ENCODE data around the gene YRDC. TPM values are rescaled to one million over a fixed set of nuclear protein-coding genes. Genes with fewer than 3 reads are reported as not detected.

The YRDC gene
- total RNA-seq, 1 donor from 2014 or later, result 5.7 TPM

DNA sequence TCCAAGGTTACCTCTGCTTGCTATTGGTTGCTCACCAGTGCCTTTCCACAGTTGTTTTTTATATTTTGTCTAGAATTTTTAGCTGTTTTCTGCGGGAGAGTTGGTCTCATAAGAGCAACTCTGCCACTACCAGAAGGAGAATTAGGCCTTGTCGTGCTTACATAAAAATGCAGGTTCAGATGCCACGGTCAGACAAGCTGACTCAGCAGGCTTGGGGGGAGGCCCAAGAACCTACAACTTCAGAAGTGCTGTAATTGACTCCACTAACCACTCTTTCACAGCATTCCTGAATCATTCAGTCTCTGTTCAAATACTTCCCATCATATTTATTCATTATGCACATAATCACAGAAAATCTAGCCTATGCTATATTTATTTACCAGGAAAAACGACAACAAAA, 23.1 kb upstream of the YRDC start:
- Histone ChIP-seq H3K36me3 (peaks cover 85% of the 10 kb centered on the region), H3K9me3 (replicated peaks) (no peaks in the 10 kb centered on the region), H3K27ac (replicated peaks) (no peak overlapping the region), H3K4me1 (no peaks in the 10 kb centered on the region), H3K4me3 (no peak overlapping the region), H3K27me3 (ENCODE audit: low read depth) (no peaks in the 10 kb centered on the region)
- TF ChIP-seq CTCF (IDR thresholded peaks at IDR 0.05; ENCODE audit: borderline replicate concordance), result no peak
- intact Hi-C loops (cut with micrococcal nuclease), result no loop called here
- no peak for DNase-seq

- no peaks in the 10 kb centered on the region for H3K4me1 ChIP-seq
- no peak for DNase-seq
- no peak for TF ChIP-seq CTCF (IDR thresholded peaks at IDR 0.05; ENCODE audit: borderline replicate concordance)
- intact Hi-C loops (cut with micrococcal nuclease), result no loop called here
- no peaks in the 10 kb centered on the region for H3K27me3 ChIP-seq (ENCODE audit: low read depth)
- H3K9me3 ChIP-seq (replicated peaks), result no peaks in the 10 kb centered on the region
- peaks cover 77% of the 10 kb centered on the region for H3K36me3 ChIP-seq
- no peak overlapping the region for H3K27ac ChIP-seq (replicated peaks)
- no peak overlapping the region for H3K4me3 ChIP-seq
Measured at GRCh38 chr1:37828410-37829074, 20.5 kb upstream of the YRDC start.

GRCh38 chr1:37825506-37825905, 17.5 kb upstream of the YRDC start:
- Histone ChIP-seq H3K27me3 (ENCODE audit: low read depth) (no peaks in the 10 kb centered on the region), H3K4me3 (no peak overlapping the region), H3K27ac (replicated peaks) (no peak overlapping the region), H3K36me3 (peaks cover 79% of the 10 kb centered on the region), H3K9me3 (replicated peaks) (no peaks in the 10 kb centered on the region), H3K4me1 (no peaks in the 10 kb centered on the region)
- intact Hi-C loops (cut with micrococcal nuclease), result no loop called here
- TF ChIP-seq CTCF (IDR thresholded peaks at IDR 0.05; ENCODE audit: borderline replicate concordance), result no peak
- no peak for DNase-seq

- TF ChIP-seq CTCF (IDR thresholded peaks at IDR 0.05; ENCODE audit: borderline replicate concordance), result no peak
- peaks cover 78% of the 10 kb centered on the region for H3K36me3 ChIP-seq
Measured at GRCh38 chr1:37824001-37824400, 16.0 kb upstream of the YRDC start.

DNA sequence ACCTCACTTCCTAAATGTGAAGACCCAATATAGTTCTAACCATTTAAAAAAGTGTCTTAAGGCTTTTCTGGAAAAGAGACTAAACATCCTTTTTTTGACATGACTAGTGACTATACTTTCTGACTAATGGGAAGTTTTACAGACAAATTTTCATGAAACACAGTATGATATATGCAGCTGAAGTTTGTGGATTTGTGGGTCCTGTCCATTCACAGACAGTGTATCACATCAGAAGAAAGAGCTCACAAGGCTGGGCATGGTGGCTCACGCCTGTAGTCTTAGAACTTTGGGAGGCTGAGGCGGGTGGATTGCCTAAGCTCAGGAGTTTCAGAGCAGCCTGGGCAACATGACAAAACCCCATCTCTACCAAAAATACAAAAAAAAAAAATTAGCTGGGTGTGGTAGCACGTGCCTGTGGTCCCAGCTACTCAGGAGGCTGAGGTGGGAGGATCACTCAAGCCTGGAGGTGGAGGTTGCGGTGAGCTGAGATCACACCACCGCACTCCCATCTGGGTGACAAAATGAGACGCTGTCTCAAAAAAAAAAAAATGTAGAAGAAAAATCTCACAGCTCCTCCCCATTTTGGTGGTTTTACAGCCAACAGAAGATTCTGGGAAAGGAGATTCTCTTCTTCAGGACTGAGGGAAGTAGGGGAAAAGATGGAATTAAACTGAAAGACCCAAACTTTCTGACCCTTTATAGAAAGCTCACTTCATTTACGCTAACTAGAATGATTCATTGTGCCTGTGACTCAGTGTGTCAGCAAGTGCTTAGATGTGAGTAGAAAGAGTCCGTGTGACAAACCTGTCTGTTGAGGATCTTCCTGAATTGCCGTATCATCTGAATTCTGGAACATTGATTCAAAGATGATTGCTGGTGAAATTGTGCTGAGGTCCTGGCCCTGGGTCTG, 15.2 kb upstream of the YRDC start:
- no peaks in the 10 kb centered on the region for H3K9me3 ChIP-seq (replicated peaks)
- H3K27ac ChIP-seq (replicated peaks), result no peak overlapping the region
- H3K4me1 ChIP-seq, result no peaks in the 10 kb centered on the region
- no peak overlapping the region for H3K4me3 ChIP-seq
- intact Hi-C loops (cut with micrococcal nuclease), result no loop called here
- H3K36me3 ChIP-seq, result peaks cover 74% of the 10 kb centered on the region
- DNase-seq, result no peak
- no peaks in the 10 kb centered on the region for H3K27me3 ChIP-seq (ENCODE audit: low read depth)
- no peak for TF ChIP-seq CTCF (IDR thresholded peaks at IDR 0.05; ENCODE audit: borderline replicate concordance)

More at GRCh38 chr1:37824001-37824400, 16.0 kb upstream of the YRDC start:
- no peak for DNase-seq
- Histone ChIP-seq H3K4me3 (no peak overlapping the region), H3K27ac (replicated peaks) (no peak overlapping the region), H3K4me1 (no peaks in the 10 kb centered on the region), H3K27me3 (ENCODE audit: low read depth) (no peaks in the 10 kb centered on the region), H3K9me3 (replicated peaks) (no peaks in the 10 kb centered on the region)
- intact Hi-C loops (cut with micrococcal nuclease), result no loop called here
